Activated CD8-positive, alpha-beta T cell treated with anti-CD3 and anti-CD28 coated beads for 36 hours (primary cell): ENCODE results near the gene ARSA. TPM values are rescaled to one million over a fixed set of nuclear protein-coding genes. Genes with fewer than 3 reads are reported as not detected.

ENCODE experiments used
- ATAC-seq: fragments of 200-7000 bp; cut with Tn5 transposase; one replicate; pipeline ENCODE4 v1.10.0; 2021; ENCODE audit warnings: mild to moderate bottlenecking, moderate library complexity
- CTCF ChIA-PET: fragments of 350-600 bp; sonication (Branson Sonifier 250); formaldehyde crosslinking; loops from one replicate; lab custom pipeline; 2021; ENCODE audit warnings: antibody characterized with exemption; lab: Charles Lee
- POLR2A ChIA-PET: fragments of 350-600 bp; sonication (Branson Sonifier 250); formaldehyde crosslinking; loops from one replicate; lab custom pipeline; 2021; ENCODE audit warnings: antibody characterized with exemption; lab: Charles Lee
- DNase-seq: peaks from one replicate; pipeline ENCODE4 v3.0.0-alpha.2; 2020
- H3K27ac Mint-ChIP-seq: one replicate; pipeline ENCODE4 v1.8.0; 2021; ENCODE audit warnings: mild to moderate bottlenecking, mixed read lengths
- H3K27me3 Mint-ChIP-seq: one replicate; pipeline ENCODE4 v1.8.0; 2021; ENCODE audit warnings: mixed read lengths
- H3K36me3 Mint-ChIP-seq: one replicate; pipeline ENCODE4 v1.8.0; 2021; ENCODE audit warnings: low read depth, mixed read lengths
- H3K4me1 Mint-ChIP-seq: one replicate; pipeline ENCODE4 v1.8.0; 2021; ENCODE audit warnings: low read depth, mixed read lengths
- H3K4me3 Mint-ChIP-seq: one replicate; pipeline ENCODE4 v1.8.0; 2021; ENCODE audit warnings: mild to moderate bottlenecking, moderate library complexity, mixed read lengths
- H3K9me3 Mint-ChIP-seq: one replicate; pipeline ENCODE4 v1.8.0; 2021; ENCODE audit warnings: mixed read lengths
- intact Hi-C: fragments of 100-400 bp; cut with micrococcal nuclease; formaldehyde crosslinking; loops from one replicate; pipeline ENCODE4 v1.10.0; 2022
- total RNA-seq, 2 experiments: library from RNA; stranded (reverse); gene quantifications; one replicate each; pipeline ENCODE4 v1.2.3, GENCODE V29; 2021
- TF ChIP-seq, protein P1 (sequence below): fragments of 200-600 bp; IDR thresholded peaks from one replicate; pipeline ENCODE4 v1.8.0; 2022; ENCODE audit warnings: antibody characterized with exemption, mild to moderate bottlenecking

Gene ARSA
- total RNA-seq, 2 experiments from 2014 or later: 11.6 to 11.8 TPM

DNA sequence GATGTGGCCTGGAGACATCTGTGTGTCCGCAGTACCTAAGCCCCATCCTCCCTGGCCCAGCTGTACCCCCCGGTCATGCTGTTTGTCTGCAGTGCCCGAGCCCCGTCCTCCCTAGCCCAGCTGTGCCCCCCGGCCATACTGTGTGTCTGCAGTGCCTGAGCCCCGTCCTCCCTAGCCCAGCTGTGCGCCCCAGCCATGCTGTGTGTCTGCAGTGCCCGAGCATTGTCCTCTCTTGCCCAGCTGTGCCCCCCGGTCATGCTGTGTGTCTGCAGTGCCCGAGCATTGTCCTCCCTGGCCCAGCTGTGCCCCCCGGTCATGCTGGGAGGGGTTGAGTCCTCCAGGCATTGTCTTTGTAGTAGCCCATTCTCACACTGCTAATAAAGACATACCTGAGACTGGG lies 7.6 kb upstream of the ARSA start:
- POLR2A ChIA-PET: interaction anchor here (0.6 kb wide), 1 partner anchor 28 kb away, joined by 3 read pairs; no protein-coding TSS in a partner anchor
- CTCF ChIA-PET: no interaction called here
- intact Hi-C loops: no loop called here
- Mint-ChIP-seq H3K4me1 (no peaks in the 10 kb centered on the region), H3K27me3 (no peaks in the 10 kb centered on the region), H3K27ac (no peak overlapping the region), H3K9me3 (no peaks in the 10 kb centered on the region), H3K4me3 (no peak overlapping the region), H3K36me3 (no peaks in the 10 kb centered on the region)
- no peak for DNase-seq
- ATAC-seq: no peak
- TF ChIP-seq, protein P1, sequence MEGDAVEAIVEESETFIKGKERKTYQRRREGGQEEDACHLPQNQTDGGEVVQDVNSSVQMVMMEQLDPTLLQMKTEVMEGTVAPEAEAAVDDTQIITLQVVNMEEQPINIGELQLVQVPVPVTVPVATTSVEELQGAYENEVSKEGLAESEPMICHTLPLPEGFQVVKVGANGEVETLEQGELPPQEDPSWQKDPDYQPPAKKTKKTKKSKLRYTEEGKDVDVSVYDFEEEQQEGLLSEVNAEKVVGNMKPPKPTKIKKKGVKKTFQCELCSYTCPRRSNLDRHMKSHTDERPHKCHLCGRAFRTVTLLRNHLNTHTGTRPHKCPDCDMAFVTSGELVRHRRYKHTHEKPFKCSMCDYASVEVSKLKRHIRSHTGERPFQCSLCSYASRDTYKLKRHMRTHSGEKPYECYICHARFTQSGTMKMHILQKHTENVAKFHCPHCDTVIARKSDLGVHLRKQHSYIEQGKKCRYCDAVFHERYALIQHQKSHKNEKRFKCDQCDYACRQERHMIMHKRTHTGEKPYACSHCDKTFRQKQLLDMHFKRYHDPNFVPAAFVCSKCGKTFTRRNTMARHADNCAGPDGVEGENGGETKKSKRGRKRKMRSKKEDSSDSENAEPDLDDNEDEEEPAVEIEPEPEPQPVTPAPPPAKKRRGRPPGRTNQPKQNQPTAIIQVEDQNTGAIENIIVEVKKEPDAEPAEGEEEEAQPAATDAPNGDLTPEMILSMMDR: no peak

DNA sequence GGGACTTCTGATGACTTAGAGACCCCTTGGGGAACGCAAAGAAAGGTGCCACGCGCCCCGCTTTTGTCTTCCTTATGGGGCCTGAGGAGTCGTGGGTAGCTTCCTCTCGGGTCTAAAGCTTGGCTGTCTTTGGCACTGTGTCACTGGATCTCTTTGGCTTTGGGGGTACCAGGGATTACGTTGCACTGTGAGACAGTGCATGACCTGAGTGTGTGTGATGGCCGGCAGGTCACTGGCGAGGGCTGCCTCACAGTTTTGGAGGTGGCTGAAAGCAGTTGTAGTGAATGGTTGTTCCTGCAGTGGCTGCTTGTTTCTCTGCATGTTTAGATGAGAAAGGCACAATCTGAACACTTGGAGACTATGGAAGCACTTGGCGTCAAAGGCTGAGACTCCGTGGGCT lies 5.8 kb upstream of the ARSA start:
- no peak overlapping the region for H3K27ac Mint-ChIP-seq
- POLR2A ChIA-PET: no interaction called here
- intact Hi-C loops: no loop called here

DNA sequence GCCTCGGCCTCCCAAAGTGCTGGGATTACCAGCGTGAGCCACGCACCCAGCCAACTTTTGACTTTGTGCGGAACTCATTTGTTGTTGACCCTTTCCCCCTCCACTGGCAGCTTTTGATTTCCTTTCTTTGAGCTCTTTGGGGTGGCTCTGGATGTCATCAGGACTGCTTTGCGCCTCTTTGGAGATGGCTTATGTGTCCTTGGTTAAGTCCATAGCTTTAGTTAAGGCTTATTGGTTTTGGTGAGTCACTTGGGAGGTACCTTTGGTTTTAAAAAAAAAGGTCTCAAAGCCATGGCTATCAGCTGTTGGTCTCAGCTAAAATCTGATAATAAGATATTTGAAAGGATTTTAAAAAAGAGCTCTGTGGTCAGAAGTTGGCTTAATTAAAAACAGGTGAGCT lies 5.1 kb upstream of the ARSA start:
- H3K27me3 Mint-ChIP-seq: no peaks in the 10 kb centered on the region
- TF ChIP-seq, protein P1: no peak
- H3K9me3 Mint-ChIP-seq: no peaks in the 10 kb centered on the region
- intact Hi-C loops: no loop called here
- peaks cover 14% of the 10 kb centered on the region for H3K4me1 Mint-ChIP-seq
- H3K4me3 Mint-ChIP-seq: no peak overlapping the region
- CTCF ChIA-PET: no interaction called here
- H3K36me3 Mint-ChIP-seq: no peaks in the 10 kb centered on the region
- DNase-seq (no peak), ATAC-seq (no peak)
- POLR2A ChIA-PET: no interaction called here
- no peak overlapping the region for H3K27ac Mint-ChIP-seq

More for the DNA sequence above, 5.8 kb upstream of the ARSA start:
- Mint-ChIP-seq H3K27me3 (no peaks in the 10 kb centered on the region), H3K36me3 (no peaks in the 10 kb centered on the region), H3K4me3 (no peak overlapping the region), H3K9me3 (no peaks in the 10 kb centered on the region), H3K4me1 (peaks cover 9% of the 10 kb centered on the region)
- CTCF ChIA-PET: no interaction called here
- DNase-seq: no peak
- TF ChIP-seq, protein P1: no peak
- no peak for ATAC-seq

DNA sequence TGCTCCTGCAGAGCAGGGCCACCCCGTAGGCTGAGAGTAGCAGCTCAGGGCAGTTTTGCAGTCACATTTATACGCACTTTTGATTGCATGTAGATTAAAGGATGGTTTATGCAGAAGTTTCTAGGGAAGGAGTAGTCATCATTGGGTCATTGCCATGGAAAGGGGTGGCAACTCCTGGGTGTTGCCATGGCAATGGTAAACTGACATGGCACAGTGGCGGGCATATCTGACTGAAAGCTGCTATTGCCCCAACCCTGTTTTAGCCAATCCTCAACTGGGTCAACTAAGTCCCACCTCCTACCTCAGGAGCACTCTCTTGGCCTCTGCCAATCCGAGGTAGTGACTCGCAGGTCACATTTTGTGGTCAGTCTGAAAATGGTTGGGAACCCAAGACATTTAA lies 2.4 kb upstream of the ARSA start:
- DNase-seq (no peak), ATAC-seq (no peak)
- intact Hi-C loops: no loop called here
- ChIA-PET POLR2A (interaction anchor here (0.7 to 1.7 kb wide), 3 partner anchors 9 to 86 kb away, joined by 3 to 4 read pairs (median 3); no protein-coding TSS in a partner anchor), CTCF (no interaction called here)
- Mint-ChIP-seq H3K27me3 (no peaks in the 10 kb centered on the region), H3K4me1 (peaks cover 19% of the 10 kb centered on the region), H3K9me3 (no peaks in the 10 kb centered on the region), H3K4me3 (no peak overlapping the region), H3K27ac (no peak overlapping the region), H3K36me3 (no peaks in the 10 kb centered on the region)
- TF ChIP-seq, protein P1: no peak

DNA sequence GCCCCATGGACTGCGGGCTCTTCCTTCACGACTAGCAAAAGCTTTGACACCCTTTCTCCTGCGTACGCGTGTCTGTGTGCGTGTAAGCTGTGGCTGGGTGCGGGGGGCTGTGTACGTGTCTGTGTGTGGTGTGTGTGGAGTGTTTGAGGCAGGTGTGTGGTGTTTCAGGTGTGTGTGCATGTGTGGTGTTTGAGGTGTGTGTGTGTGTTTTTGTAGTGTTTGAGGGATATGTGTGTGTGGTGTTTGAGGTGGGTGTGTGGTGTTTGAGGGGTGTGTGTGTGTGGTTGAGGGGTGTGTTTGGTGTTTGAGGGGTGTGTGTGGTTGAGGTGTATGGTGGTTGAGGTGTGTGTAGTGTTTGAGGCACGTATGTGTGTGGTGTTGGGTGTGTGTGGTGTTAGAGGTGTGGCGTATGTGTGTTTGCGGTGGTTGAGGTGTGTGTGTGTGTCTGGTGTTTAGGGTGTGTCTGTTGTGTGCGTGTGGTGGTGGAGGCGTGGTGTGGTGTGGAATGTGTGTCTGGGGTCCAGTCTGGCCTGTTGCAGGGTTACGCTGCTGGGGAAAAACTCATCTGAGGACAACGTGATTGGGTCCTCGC lies 687 bp upstream of the ARSA start:
- Mint-ChIP-seq H3K36me3 (peaks cover 2% of the 10 kb centered on the region), H3K9me3 (no peaks in the 10 kb centered on the region), H3K27me3 (no peaks in the 10 kb centered on the region), H3K27ac (peak overlapping the region; percentile 59), H3K4me1 (peaks cover 19% of the 10 kb centered on the region), H3K4me3 (peak overlapping the region; percentile 86)
- TF ChIP-seq, protein P1: no peak
- ChIA-PET POLR2A (interaction anchor here (0.6 to 0.8 kb wide), 2 partner anchors 89 to 103 kb away, joined by 3 read pairs; partner anchors contain the start of gene SCO2), CTCF (interaction anchor here (0.9 to 1.0 kb wide), 2 partner anchors 25 to 103 kb away, joined by 3 to 4 read pairs; partner anchors contain the start of gene SCO2)
- peak; percentile 31 for DNase-seq
- intact Hi-C loops: no loop called here
- ATAC-seq: no peak
